A549 treated with AZD2906 at 1 μM for 4 hours (cell line): Measurements from ENCODE around the gene ACR. TPM values are rescaled to one million over a fixed set of nuclear protein-coding genes. Genes with fewer than 3 reads are reported as not detected.

Experiments used
- total RNA-seq: library from RNA; stranded (reverse); fragments of 200-300 nt; extraction: Qiagen RNA extraction; gene quantifications from 5 replicates; pipeline ENCODE4 v1.2.3, GENCODE V29; 2022

Gene ACR
- total RNA-seq: 0.06 to 0.08 TPM in 2 of 5 replicates, not detected in the others

DNA sequence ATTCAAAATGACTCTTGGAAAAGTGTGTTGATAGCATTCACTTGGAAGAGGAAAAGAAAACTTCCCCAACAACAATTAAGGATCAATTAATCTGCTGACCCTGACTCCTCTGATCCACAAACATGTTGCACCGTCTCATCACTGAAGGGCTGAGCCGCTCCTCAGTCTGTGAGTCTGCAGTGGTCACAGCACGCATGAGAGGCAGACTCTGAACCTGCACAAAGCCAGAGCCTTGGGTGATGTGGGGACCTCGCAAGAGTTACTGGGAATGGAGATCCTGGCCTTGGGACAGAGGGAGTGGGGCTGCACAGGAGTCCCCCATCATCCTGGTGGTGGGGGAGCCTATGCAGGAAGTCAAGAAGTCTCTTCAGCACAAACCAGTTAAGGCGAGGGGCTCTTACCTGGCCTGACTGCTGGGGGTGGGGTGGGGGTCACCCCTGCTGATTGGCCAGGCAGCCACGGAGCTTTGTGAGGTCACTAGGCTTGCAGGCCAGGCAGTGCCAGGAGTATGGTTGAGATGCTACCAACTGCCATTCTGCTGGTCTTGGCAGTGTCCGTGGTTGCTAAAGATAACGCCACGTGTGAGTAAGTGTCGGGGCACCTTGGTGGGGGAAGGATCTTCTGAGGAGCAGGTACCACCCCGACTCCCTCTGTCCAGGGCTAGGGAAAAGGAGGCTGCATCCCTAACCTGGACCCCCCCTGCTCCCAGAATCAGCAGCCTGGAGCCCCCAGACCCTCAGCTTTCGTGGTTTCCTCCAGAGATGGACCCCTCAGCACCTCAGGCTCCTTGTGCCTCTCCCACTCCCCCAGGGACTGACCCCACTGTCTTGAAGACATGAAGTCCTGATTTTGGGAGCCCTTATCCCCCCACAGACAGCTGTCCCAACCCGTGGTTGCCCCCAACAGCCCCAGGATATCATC is at the start of gene ACR:
TSS of gene ACR (plus strand) at position 477 of the 921 bp plus-strand sequence. CDS start at position 509, 32 bp downstream.

DNA sequence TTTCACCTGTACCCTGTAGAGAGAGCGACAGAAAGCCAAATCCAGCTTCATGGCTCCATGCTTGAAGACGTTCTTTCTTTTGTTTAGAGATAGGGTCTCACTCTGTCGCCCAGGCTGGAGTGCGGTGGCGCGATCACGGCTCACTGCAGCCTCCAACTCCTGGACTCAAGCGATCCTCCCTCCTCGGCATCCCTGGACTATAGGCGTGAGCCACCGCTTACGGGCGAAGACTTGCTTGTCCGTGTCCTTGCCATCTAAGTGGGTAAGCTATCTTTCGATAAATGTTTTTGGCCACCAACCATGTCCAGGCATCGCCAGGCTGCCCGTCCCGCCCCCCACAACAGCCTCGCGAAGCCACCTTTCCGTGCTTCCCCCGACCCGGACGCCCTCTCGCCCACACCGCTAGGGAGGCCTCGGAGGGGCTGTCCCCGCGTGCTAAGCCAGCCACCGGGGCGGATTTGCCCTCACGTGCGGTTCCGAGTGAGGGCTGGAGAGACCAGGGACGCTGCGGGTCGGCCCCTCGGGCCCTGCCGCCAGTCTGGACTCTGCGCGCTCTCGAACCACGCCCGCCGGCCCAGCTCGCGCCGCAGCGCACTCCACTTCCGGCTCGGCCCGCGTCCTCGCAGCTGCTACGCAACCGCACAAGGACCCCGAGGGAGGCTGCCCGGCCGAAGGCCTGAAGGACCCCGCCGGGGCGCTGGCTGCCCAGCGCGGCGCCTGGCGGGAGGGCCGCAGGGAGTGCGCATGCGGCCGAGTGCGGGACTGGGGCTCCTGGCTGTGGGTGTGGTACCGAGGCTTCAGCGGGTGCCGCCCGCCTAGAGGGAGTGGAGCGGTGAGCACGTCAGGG is 45.3 kb downstream of the ACR start, which contains the start of gene RABL2B:
TSS of gene RABL2B (minus strand) at position 604 of the 847 bp plus-strand sequence. CDS start 1,342 bp downstream, outside the sequence.

Other genes starting within 250 kb of the ACR start
- gene LMF2, start 230.5 kb upstream of the ACR start, total RNA-seq: 33.6 to 51.5 TPM (median 49.9 TPM) in 5 replicates
- 33.5 to 38.4 TPM (median 36.8 TPM) in 5 replicates for gene NCAPH2, start 230.0 kb upstream of the ACR start, total RNA-seq
- gene SCO2, start 212.6 kb upstream of the ACR start, total RNA-seq: 3.2 to 9.1 TPM (median 4.7 TPM) in 5 replicates
- gene TYMP, start 208.2 kb upstream of the ACR start, total RNA-seq: 11.7 to 19.2 TPM (median 17.9 TPM) in 5 replicates
- 0.02 to 0.03 TPM (median 0.03 TPM) in 3 of 5 replicates, not detected in the others for gene KLHDC7B, start 192.3 kb upstream of the ACR start, total RNA-seq
- gene SYCE3, start 175.3 kb upstream of the ACR start, total RNA-seq: 0.22 to 0.37 TPM (median 0.29 TPM) in 3 of 5 replicates, not detected in the others
- 5.8 to 14.7 TPM (median 12.1 TPM) in 5 replicates for gene CPT1B, start 159.8 kb upstream of the ACR start, total RNA-seq
- gene CHKB, start 155.4 kb upstream of the ACR start, total RNA-seq: 11.6 to 20.4 TPM (median 17.8 TPM) in 5 replicates
- gene MAPK8IP2, start 137.4 kb upstream of the ACR start, total RNA-seq: 2.6 to 3.9 TPM (median 3.8 TPM) in 5 replicates
- gene ARSA, start 110.1 kb upstream of the ACR start, total RNA-seq: 17.0 to 26.1 TPM (median 22.2 TPM) in 5 replicates
- gene SHANK3, start 65.4 kb upstream of the ACR start, total RNA-seq: 3.1 to 5.4 TPM (median 4.4 TPM) in 5 replicates
- 14.7 to 19.0 TPM (median 18.6 TPM) in 5 replicates for gene RABL2B, start 45.4 kb downstream of the ACR start, total RNA-seq